ENCODE results near the gene CDH10. TPM values are rescaled to one million over a fixed set of nuclear protein-coding genes. Genes with fewer than 3 reads are reported as not detected.

Gene CDH10
- polyA plus RNA-seq, 1 experiment = 0.02 TPM

GRCh38 chr5:24510523-24510988 lies 134.2 kb downstream of the CDH10 start:
- CTCF ChIA-PET = no interaction called here
- no peak overlapping the region for H3K4me3 ChIP-seq (ENCODE audit: low read depth, low read length)
- H3K27me3 ChIP-seq (ENCODE audit: control insufficient read depth, insufficient read depth, low read length) = no peaks in the 10 kb centered on the region
- POLR2A ChIA-PET = no interaction called here
- DNase-seq (ENCODE audit: low read depth) = no peak
- H3K36me3 ChIP-seq (ENCODE audit: control insufficient read depth, insufficient read depth, low read length) = no peaks in the 10 kb centered on the region
- no peak for TF ChIP-seq CTCF (IDR thresholded peaks at IDR 0.05; ENCODE audit: insufficient read depth, low read depth, low read length)

- H3K4me3 ChIP-seq (ENCODE audit: low read depth, low read length) = no peak overlapping the region
- H3K27me3 ChIP-seq (ENCODE audit: control insufficient read depth, insufficient read depth, low read length) = no peaks in the 10 kb centered on the region
- ChIA-PET CTCF (no interaction called here), POLR2A (no interaction called here)
- no peak for DNase-seq (ENCODE audit: low read depth)
- TF ChIP-seq CTCF (IDR thresholded peaks at IDR 0.05; ENCODE audit: insufficient read depth, low read depth, low read length) = no peak
- no peaks in the 10 kb centered on the region for H3K36me3 ChIP-seq (ENCODE audit: control insufficient read depth, insufficient read depth, low read length)
These were observed 134.8 kb downstream of the CDH10 start for GRCh38 chr5:24509943-24510342.

- H3K27me3 ChIP-seq (ENCODE audit: control insufficient read depth, insufficient read depth, low read length) = no peaks in the 10 kb centered on the region
- ChIA-PET POLR2A (no interaction called here), CTCF (no interaction called here)
- no peak for TF ChIP-seq CTCF (IDR thresholded peaks at IDR 0.05; ENCODE audit: insufficient read depth, low read depth, low read length)
- no peak overlapping the region for H3K4me3 ChIP-seq (ENCODE audit: low read depth, low read length)
- no peaks in the 10 kb centered on the region for H3K36me3 ChIP-seq (ENCODE audit: control insufficient read depth, insufficient read depth, low read length)
- no peak for DNase-seq (ENCODE audit: low read depth)
These were observed 139.5 kb downstream of the CDH10 start for GRCh38 chr5:24505258-24505657.

GRCh38 chr5:24497591-24498157 lies 147.1 kb downstream of the CDH10 start:
- DNase-seq (ENCODE audit: low read depth) = no peak
- CTCF ChIA-PET = no interaction called here
- Histone ChIP-seq H3K36me3 (ENCODE audit: control insufficient read depth, insufficient read depth, low read length) (no peaks in the 10 kb centered on the region), H3K27me3 (ENCODE audit: control insufficient read depth, insufficient read depth, low read length) (no peaks in the 10 kb centered on the region), H3K4me3 (ENCODE audit: low read depth, low read length) (no peak overlapping the region)
- no peak for TF ChIP-seq CTCF (IDR thresholded peaks at IDR 0.05; ENCODE audit: insufficient read depth, low read depth, low read length)
- POLR2A ChIA-PET = no interaction called here

- no peak for DNase-seq (ENCODE audit: low read depth)
- ChIA-PET CTCF (no interaction called here), POLR2A (no interaction called here)
- TF ChIP-seq CTCF (IDR thresholded peaks at IDR 0.05; ENCODE audit: insufficient read depth, low read depth, low read length) = no peak
- Histone ChIP-seq H3K27me3 (ENCODE audit: control insufficient read depth, insufficient read depth, low read length) (no peaks in the 10 kb centered on the region), H3K4me3 (ENCODE audit: low read depth, low read length) (no peak overlapping the region), H3K36me3 (ENCODE audit: control insufficient read depth, insufficient read depth, low read length) (no peaks in the 10 kb centered on the region)
These were observed 147.6 kb downstream of the CDH10 start for GRCh38 chr5:24497145-24497544.
